ENCODE data around the gene SCARB2. TPM values are rescaled to one million over a fixed set of nuclear protein-coding genes. Genes with fewer than 3 reads are reported as not detected.
"Not testable (repeated sequence)": the region's sequence is repeated elsewhere in the genome, so short reads cannot be mapped to it uniquely, and the experiment has no call there.

The SCARB2 gene
- total and polyA plus RNA-seq, 2 experiments from 2014 or later: 131 to 246 TPM

- H3K27me3 ChIP-seq: peaks cover 4% of the 10 kb centered on the region
- peak within 1 kb of the TSS; percentile 43 for H2AFZ ChIP-seq
- H3K4me2 ChIP-seq: peak within 1 kb of the TSS; percentile 85
- no peaks in the 10 kb centered on the region for H3K79me2 ChIP-seq
- H3K4me1 ChIP-seq (ENCODE audit: insufficient read depth): peaks cover 4% of the 10 kb centered on the region
- H3K36me3 ChIP-seq (replicated peaks; ENCODE audit: insufficient read depth, low read depth): no peaks in the 10 kb centered on the region
- H3K9me2 ChIP-seq (replicated peaks; ENCODE audit: insufficient read depth): no peaks in the 10 kb centered on the region
- H3K9me3 ChIP-seq (ENCODE audit: low read depth): no peaks in the 10 kb centered on the region
- no peaks in the 10 kb centered on the region for H4K20me1 ChIP-seq (ENCODE audit: insufficient read depth, poor library complexity, severe bottlenecking)
- peak within 1 kb of the TSS; percentile 52 for H3K27ac ChIP-seq
- DNase-seq (ENCODE audit: low spot score): peak; percentile 90
- no peak for TF ChIP-seq EZH2phosphoT487 (IDR thresholded peaks at IDR 0.05; ENCODE audit: low read depth, severe bottlenecking, unreplicated experiment)
- TF ChIP-seq, protein P1, sequence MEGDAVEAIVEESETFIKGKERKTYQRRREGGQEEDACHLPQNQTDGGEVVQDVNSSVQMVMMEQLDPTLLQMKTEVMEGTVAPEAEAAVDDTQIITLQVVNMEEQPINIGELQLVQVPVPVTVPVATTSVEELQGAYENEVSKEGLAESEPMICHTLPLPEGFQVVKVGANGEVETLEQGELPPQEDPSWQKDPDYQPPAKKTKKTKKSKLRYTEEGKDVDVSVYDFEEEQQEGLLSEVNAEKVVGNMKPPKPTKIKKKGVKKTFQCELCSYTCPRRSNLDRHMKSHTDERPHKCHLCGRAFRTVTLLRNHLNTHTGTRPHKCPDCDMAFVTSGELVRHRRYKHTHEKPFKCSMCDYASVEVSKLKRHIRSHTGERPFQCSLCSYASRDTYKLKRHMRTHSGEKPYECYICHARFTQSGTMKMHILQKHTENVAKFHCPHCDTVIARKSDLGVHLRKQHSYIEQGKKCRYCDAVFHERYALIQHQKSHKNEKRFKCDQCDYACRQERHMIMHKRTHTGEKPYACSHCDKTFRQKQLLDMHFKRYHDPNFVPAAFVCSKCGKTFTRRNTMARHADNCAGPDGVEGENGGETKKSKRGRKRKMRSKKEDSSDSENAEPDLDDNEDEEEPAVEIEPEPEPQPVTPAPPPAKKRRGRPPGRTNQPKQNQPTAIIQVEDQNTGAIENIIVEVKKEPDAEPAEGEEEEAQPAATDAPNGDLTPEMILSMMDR (IDR thresholded peaks at IDR 0.05; ENCODE audit: poor library complexity): peak; percentile 55
- 10% methylated on average over 53 of the region's 68 CpGs for WGBS (ENCODE audit: low lambda C conversion rate, missing lambda C conversion rate)
- peak within 1 kb of the TSS; percentile 47 for H3K4me3 ChIP-seq
Observed at GRCh38 chr4:76251441-76252270, 38.0 kb upstream of the SCARB2 start, which contains the start of gene FAM47E. Gene FAM47E, plus strand, starts transcription at chr4:76251721. Its CDS starts 26 bp downstream, at chr4:76251747.

DNA sequence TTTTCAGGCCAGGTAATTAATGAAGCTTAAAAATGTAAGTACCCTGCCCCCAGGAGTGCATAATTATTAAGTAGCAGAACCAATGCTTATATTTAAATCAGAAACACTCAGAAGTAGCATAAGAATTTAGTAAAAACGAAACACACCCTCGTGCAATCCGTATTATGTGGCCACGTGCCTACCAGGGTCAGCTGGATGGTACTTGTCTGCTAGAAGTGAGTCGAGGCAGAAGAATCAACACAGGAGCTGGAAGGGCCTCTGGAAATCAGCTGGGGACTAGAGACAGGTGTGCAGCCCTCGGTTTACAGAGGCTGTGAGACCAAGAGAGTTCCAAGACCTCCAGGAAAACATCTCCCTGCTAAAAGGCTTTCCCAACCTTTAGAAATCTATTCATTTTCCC lies 37.3 kb upstream of the SCARB2 start:
- no peak for TF ChIP-seq EZH2phosphoT487 (IDR thresholded peaks at IDR 0.05; ENCODE audit: low read depth, severe bottlenecking, unreplicated experiment)
- TF ChIP-seq EZH2 (IDR thresholded peaks at IDR 0.05; ENCODE audit: borderline replicate concordance): no peak
- Histone ChIP-seq H3K27me3 (peaks cover 4% of the 10 kb centered on the region), H3K9me2 (replicated peaks; ENCODE audit: insufficient read depth) (no peaks in the 10 kb centered on the region), H2AFZ (peak overlapping the region; percentile 43), H3K4me3 (peak overlapping the region; percentile 47), H3K27ac (peak overlapping the region; percentile 52), H3K79me2 (no peaks in the 10 kb centered on the region), H4K20me1 (ENCODE audit: insufficient read depth, poor library complexity, severe bottlenecking) (no peaks in the 10 kb centered on the region), H3K4me2 (peak overlapping the region; percentile 85), H3K36me3 (replicated peaks; ENCODE audit: insufficient read depth, low read depth) (no peaks in the 10 kb centered on the region), H3K4me1 (ENCODE audit: insufficient read depth) (peaks cover 4% of the 10 kb centered on the region), H3K9me3 (ENCODE audit: low read depth) (no peaks in the 10 kb centered on the region)
- 27% methylated on average over 6 of the region's 6 CpGs for WGBS (ENCODE audit: low lambda C conversion rate, missing lambda C conversion rate)
- DNase-seq (ENCODE audit: low spot score): no peak

- H2AFZ ChIP-seq: no peak overlapping the region
Observed at GRCh38 chr4:76246852-76247251, 33.2 kb upstream of the SCARB2 start.

DNA sequence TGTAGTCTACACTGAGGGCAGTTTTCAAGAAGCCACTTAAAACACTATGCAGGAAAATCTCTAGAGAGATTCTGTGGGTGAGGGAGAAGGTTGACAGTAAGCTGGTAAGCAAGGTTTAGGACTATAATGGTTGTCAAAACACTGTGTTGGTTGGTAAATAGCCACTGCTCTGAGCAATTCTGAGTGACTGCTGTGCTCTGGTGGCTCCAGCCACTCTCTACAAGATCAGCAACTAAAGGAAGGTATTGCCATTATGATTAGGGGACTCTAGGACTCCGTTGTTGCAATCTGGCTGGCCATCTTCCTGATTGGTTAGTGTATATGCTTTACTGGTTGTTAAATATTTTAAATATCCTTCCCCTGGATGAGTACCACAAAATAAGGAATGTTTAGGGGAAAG lies 32.4 kb upstream of the SCARB2 start:
- Histone ChIP-seq H3K79me2 (no peaks in the 10 kb centered on the region), H3K36me3 (replicated peaks; ENCODE audit: insufficient read depth, low read depth) (no peaks in the 10 kb centered on the region), H3K4me2 (no peak overlapping the region), H2AFZ (no peak overlapping the region), H3K4me3 (no peak overlapping the region), H3K4me1 (ENCODE audit: insufficient read depth) (peaks cover 4% of the 10 kb centered on the region), H4K20me1 (ENCODE audit: insufficient read depth, poor library complexity, severe bottlenecking) (no peaks in the 10 kb centered on the region), H3K27ac (no peak overlapping the region), H3K9me2 (replicated peaks; ENCODE audit: insufficient read depth) (no peaks in the 10 kb centered on the region), H3K27me3 (no peaks in the 10 kb centered on the region), H3K9me3 (ENCODE audit: low read depth) (no peaks in the 10 kb centered on the region)
- TF ChIP-seq EZH2 (IDR thresholded peaks at IDR 0.05; ENCODE audit: borderline replicate concordance) (no peak), EZH2phosphoT487 (IDR thresholded peaks at IDR 0.05; ENCODE audit: low read depth, severe bottlenecking, unreplicated experiment) (no peak)
- TF ChIP-seq, protein P1 (IDR thresholded peaks at IDR 0.05; ENCODE audit: poor library complexity): no peak
- 50% methylated on average over 1 of the region's 1 CpG for WGBS (ENCODE audit: low lambda C conversion rate, missing lambda C conversion rate)
- no peak for DNase-seq (ENCODE audit: low spot score)

More at GRCh38 chr4:76246852-76247251, 33.2 kb upstream of the SCARB2 start:
- Histone ChIP-seq H3K79me2 (no peaks in the 10 kb centered on the region), H3K27me3 (no peaks in the 10 kb centered on the region), H3K9me3 (ENCODE audit: low read depth) (no peaks in the 10 kb centered on the region), H3K9me2 (replicated peaks; ENCODE audit: insufficient read depth) (no peaks in the 10 kb centered on the region), H3K4me1 (ENCODE audit: insufficient read depth) (peaks cover 4% of the 10 kb centered on the region), H3K27ac (no peak overlapping the region), H3K4me3 (no peak overlapping the region), H4K20me1 (ENCODE audit: insufficient read depth, poor library complexity, severe bottlenecking) (no peaks in the 10 kb centered on the region), H3K36me3 (replicated peaks; ENCODE audit: insufficient read depth, low read depth) (no peaks in the 10 kb centered on the region), H3K4me2 (no peak overlapping the region)
- DNase-seq (ENCODE audit: low spot score): no peak
- no peak for TF ChIP-seq EZH2phosphoT487 (IDR thresholded peaks at IDR 0.05; ENCODE audit: low read depth, severe bottlenecking, unreplicated experiment)
- no peak for TF ChIP-seq EZH2 (IDR thresholded peaks at IDR 0.05; ENCODE audit: borderline replicate concordance)
- TF ChIP-seq, protein P1 (IDR thresholded peaks at IDR 0.05; ENCODE audit: poor library complexity): no peak

- not testable (repeated sequence) for H3K4me3 ChIP-seq; H3K9me3 ChIP-seq (ENCODE audit: low read depth); H3K27me3 ChIP-seq; H3K4me1 ChIP-seq (ENCODE audit: insufficient read depth); H3K9me2 ChIP-seq (replicated peaks; ENCODE audit: insufficient read depth); H3K79me2 ChIP-seq; H2AFZ ChIP-seq; H4K20me1 ChIP-seq (ENCODE audit: insufficient read depth, poor library complexity, severe bottlenecking); H3K27ac ChIP-seq; H3K4me2 ChIP-seq; H3K36me3 ChIP-seq (replicated peaks; ENCODE audit: insufficient read depth, low read depth); DNase-seq (ENCODE audit: low spot score)
- WGBS (ENCODE audit: low lambda C conversion rate, missing lambda C conversion rate): 94% methylated on average over 2 of the region's 2 CpGs
Observed at GRCh38 chr4:76243877-76244276, 30.3 kb upstream of the SCARB2 start.
